ENCODE results near the gene CTXN1. TPM values are rescaled to one million over a fixed set of nuclear protein-coding genes. Genes with fewer than 3 reads are reported as not detected.
"Not testable (repeated sequence)": the region's sequence is repeated elsewhere in the genome, so short reads cannot be mapped to it uniquely, and the experiment has no call there.

Gene CTXN1
- total RNA-seq, 2 donors from 2014 or later, result 0.78 TPM; not detected in 1

DNA sequence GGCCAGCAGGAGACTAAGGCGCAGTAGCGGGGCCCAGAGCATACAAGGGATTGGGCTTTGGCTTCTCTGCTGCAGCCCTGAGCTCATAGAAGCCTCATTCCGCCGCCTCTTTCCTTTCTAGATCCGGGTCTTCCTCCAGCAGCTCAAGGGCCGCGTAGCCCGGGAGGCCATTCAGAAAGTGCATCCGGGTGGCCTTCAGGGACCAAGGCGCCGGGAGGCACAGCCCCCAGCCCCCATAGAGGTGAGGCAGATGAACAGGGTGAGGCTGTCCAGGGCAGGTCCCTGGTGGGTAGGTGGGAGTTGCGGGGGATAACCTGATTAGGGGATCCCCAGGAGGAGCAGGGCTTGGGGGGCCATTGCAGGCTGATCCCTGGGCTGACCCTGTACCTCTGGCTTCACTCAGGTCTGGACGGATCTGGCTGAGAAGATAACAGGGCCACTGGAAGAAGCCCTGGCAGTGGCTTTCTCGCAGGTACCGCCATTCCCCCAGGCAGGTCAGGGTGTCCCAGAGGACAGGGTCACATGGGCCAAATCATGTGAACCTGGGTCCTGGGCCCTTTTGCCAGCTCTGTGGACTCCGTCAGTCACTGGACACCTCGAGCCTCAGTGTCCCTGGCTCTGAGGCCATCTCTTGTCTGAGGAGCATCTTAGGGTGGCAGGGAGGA is 4.5 kb downstream of the CTXN1 start:
- Mint-ChIP-seq H3K36me3 (peaks cover 0 to 4% of the 10 kb centered on the region in 2 donors), H3K27ac (peak overlapping the region in 1 of 2 donors; percentile 67), H3K9me3 (no peaks in the 10 kb centered on the region)
- DNase-seq (ENCODE audit: low spot score in 2 of 2) (no peak), ATAC-seq (no peak)

DNA sequence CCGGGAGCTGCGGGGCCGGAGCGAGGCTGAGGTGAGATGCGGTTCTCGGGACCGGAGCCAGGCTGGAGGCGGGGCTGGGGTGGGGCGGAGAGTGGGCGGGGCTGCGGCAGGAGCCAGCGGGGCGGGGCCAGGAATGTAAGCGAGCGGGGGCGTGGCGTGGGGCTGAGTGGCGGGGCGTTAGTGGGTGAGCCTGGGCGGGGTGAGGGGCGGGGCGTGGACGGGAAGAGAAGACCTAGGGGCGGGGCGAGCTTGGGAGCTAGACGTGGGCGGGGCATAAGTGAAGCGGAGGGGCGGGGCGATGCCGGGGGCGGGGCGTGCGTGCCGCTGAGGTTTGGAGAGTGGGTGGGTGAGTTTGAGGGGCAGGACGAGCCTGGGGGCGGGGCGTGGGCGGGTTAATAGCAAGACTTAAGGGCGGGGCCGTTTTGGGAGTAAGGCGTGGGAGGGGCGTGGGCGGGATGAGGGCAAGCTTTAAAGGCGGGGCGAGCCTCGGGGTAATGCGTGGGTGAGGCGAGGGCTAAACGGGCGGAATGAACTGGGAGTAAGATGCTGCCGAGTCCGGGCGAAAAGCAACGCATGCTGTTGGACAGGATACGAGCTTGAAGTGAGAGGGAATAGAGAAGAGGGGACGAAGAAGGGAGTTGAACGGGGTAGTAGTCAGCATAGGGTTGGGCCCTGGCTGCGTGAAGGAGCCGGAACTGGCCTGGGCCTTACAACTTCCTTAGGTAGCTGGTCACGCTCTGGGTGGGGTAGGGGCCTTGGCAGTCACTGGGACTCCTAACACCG is 5.2 kb downstream of the CTXN1 start:
- peak; percentile 48 to 63 for ATAC-seq
- H3K9me3 Mint-ChIP-seq, result no peaks in the 10 kb centered on the region
- peak; percentile 93 to 96 for DNase-seq (ENCODE audit: low spot score in 2 of 2)
- H3K27ac Mint-ChIP-seq, result peak overlapping the region; percentile 67 to 73
- H3K36me3 Mint-ChIP-seq, result peaks cover 0 to 4% of the 10 kb centered on the region in 2 donors

DNA sequence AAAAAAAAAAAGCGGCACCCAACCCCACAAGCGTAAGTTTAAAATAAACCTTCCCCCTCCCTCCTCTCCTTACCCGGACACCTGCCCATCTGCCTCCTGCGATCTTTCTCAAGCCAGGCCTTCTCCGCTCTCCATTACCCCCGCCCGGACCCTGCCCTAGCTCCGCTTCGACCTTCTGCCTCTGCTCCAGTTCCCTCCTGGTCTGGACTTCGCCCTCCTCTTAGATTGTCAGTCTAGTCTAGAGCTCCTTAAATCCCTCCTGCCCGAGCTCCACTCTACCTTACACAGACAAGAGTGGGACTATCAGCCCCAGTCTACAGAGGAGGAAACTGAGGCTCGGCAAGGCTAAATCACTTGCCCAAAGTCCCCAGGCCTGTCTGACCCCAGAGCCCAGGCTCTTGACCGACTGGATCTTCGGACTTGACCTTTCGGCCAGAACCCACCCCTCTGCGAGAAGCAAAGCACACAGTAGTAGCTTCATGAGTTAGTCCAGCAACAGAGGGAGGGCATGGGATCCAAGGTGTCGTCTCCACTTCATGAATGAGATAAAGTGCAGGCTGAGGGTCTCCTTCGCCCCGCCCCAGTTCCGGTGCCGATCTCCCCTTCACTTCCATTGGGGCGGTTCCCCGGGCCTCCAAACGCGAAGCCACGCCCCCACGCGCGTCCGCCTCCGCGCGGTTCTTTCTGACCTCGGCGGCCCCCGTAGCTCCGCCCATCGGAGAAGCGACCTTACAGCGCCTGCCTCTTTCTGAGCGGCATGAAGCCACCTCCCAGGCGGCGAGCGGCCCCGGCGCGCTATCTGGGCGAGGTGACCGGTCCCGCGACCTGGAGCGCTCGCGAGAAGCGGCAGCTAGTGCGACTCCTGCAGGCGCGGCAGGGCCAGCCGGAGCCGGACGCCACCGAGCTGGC is 6.1 kb downstream of the CTXN1 start, which contains the start of gene SNAPC2:
Gene SNAPC2, plus strand, starts transcription at position 729 of the 909 bp plus-strand sequence. Its CDS starts 29 bp downstream, at position 758.
- H3K9me3 Mint-ChIP-seq, result no peaks in the 10 kb centered on the region
- DNase-seq (ENCODE audit: low spot score in 2 of 2), result peak; percentile 96 to 98
- H3K36me3 Mint-ChIP-seq, result peaks cover 0 to 4% of the 10 kb centered on the region in 2 donors
- H3K27ac Mint-ChIP-seq, result peak within 1 kb of the TSS; percentile 67 to 74
- ATAC-seq, result peak; percentile 72 to 76

DNA sequence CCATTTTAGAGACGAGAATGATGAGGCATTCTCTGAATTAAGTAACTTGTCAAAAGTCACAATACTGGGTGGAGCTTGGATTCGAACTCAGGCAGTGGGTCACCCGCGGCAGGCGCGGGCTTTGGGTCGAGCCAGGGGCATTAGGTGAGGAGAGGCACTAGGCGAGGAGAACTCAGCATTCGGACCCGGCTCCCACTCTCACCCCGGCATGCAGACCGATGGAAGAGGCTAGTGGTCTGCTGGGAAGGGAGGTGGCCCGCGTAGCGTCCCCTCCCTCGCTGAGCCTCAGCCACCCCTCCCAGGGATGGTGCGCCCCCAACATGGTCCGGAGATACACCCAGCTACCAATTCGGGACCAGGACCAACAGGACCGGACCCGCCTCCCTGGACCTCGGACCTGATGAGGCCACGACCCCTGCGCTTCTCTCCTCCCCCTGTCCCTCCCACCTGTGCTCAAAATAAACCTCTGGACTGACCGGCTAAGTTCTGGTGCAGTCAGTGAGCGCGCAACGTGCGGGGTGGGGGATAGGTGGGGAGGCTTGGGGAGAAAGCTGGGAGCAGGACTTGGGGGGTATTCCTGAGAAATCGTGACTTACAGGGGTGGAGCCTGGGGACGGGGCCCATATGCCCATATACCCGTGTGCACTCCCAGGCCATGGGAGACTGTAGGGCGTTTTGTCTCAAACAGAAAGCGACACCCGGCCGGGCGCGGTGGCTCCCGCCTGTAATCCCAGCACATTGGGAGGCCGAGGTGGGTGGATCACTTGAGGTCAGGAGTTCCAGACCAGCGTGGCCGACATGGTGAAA is 7.1 kb downstream of the CTXN1 start:
- ATAC-seq (no peak), DNase-seq (ENCODE audit: low spot score in 2 of 2) (no peak)
- H3K36me3 Mint-ChIP-seq, result peaks cover 0 to 4% of the 10 kb centered on the region in 2 donors
- no peaks in the 10 kb centered on the region for H3K9me3 Mint-ChIP-seq
- no peak overlapping the region for H3K27ac Mint-ChIP-seq

DNA sequence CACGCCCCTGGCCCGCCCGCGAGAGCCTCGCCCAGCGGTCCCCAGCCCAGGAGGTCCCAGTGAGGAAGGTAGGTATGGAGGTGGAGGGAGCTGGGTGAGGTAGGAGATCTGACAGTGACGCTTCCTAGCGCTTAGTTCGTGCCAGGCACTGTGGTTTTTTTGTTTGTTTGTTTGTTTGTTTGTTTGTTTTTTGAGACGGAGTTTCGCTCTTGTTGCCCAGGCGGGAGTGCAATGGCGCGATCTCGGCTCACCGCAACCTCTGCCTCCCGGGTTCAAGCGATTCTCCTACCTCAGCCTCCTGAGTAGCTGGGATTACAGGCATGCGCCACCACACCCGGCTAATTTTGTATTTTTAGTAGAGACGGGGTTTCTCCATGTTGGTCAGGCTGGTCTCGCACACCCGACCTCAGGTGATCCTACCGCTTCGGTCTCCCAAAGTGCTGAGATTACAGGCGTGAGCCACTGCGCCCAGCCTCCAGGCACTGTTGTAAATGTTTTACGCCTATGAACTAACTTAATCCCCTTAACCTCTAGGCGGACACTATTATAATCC is 7.8 kb downstream of the CTXN1 start:
- not testable (repeated sequence) for ATAC-seq; H3K27ac Mint-ChIP-seq; H3K9me3 Mint-ChIP-seq; H3K36me3 Mint-ChIP-seq; DNase-seq (ENCODE audit: low spot score in 2 of 2)

DNA sequence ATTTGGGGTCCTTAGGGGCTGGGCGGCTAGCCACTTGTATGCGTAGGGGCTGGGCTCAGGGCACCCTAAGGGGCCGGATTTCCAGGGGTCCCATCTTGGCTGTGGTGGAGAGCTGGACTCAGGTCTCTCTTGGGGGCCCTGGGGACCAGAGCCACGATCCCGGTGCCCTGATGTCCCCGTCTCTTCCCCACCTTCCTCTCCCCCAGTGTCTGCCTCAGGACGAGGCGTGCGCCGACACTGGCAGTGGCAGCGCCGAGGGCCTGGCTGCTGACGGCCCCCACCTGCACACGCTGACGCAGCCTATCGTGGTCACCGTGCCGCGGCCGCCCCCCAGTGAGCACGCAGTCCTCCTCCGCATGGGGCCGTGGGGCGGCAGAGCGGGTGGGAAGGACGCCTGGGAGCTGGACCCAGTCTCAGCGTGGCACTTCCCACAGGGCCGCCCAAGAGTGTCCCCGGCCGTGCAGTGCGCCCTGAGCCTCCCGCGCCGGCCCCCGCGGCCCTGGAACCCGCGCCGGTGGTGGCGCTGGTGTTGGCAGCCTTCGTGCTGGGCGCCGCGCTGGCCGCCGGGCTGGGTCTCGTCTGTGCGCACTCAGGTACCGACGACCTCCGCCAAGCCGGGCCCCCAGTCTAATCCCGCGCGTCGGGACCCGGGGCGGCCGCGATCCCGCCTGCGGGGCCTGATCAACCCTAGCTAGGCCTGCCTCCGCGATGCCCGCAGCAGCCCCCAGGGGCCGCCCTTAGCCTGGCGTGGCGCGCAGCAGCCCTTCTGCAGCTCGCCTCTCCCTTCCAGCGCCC is 8.5 kb downstream of the CTXN1 start:
- Mint-ChIP-seq H3K36me3 (peaks cover 4 to 5% of the 10 kb centered on the region in 2 donors), H3K27ac (no peak overlapping the region), H3K9me3 (no peaks in the 10 kb centered on the region)
- ATAC-seq (peak; percentile 17 to 37), DNase-seq (ENCODE audit: low spot score in 2 of 2) (peak in 1 of 2 donors; percentile 68)

DNA sequence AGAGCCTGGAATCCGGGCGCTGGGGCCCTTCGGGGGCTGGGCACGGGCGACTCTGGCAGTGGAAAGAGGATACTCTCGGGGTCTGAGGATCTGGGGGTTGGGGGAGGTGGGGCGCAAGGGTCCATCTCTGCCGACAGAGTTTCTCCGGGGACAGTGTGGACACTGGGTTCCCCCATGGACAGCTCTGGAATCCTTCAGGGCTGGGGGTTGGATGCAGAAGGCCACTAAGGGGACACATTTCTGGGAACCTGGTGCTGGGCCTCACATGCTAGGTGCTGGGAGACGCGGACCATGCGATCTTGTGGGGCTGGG is 9.0 kb downstream of the CTXN1 start:
- ATAC-seq (no peak), DNase-seq (ENCODE audit: low spot score in 2 of 2) (no peak)
- no peaks in the 10 kb centered on the region for H3K9me3 Mint-ChIP-seq
- H3K27ac Mint-ChIP-seq, result no peak overlapping the region
- peaks cover 4 to 5% of the 10 kb centered on the region in 2 donors for H3K36me3 Mint-ChIP-seq

DNA sequence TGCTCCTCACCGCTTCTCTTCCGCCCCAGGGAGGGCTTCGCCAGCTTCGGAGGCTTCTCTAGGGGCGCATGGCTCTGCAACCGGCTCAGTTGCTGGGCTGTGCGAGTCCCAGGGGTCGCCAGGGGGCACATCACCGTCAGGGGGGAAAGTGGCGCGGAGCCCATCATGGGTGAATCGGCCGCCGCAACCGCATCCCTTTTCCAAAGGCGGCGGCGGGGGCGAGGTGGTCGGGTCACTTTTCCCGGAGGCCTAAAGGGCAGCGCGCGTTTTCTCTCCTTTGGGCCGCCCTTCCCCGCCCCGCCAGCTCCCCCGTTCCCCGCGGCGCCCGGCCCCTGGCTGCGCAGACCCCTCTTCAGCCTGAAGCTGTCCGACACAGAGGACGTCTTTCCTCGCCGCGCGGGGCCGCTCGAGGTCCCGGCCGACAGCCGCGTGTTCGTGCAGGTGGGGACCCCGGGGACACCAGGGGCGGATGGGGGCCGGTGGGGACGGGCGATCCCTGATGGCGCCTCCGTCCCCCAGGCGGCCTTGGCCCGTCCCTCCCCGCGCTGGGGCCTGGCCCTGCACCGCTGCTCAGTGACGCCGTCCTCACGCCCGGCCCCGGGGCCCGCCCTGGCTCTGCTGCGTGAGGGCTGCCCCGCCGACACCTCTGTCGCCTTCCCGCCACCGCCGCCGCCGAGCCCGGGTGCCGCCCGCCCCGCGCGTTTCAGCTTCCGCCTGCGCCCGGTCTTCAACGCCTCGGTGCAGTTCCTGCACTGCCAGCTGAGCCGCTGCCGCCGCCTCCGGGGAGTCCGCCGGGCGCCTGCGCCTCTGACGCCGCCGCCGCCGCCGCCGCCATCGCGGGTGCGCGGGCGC is 9.6 kb downstream of the CTXN1 start:
- H3K36me3 Mint-ChIP-seq, result peaks cover 4 to 5% of the 10 kb centered on the region in 2 donors
- ATAC-seq, result peak; percentile 23 to 25
- H3K9me3 Mint-ChIP-seq, result no peaks in the 10 kb centered on the region
- DNase-seq (ENCODE audit: low spot score in 2 of 2), result peak in 1 of 2 donors; percentile 71
- no peak overlapping the region for H3K27ac Mint-ChIP-seq

DNA sequence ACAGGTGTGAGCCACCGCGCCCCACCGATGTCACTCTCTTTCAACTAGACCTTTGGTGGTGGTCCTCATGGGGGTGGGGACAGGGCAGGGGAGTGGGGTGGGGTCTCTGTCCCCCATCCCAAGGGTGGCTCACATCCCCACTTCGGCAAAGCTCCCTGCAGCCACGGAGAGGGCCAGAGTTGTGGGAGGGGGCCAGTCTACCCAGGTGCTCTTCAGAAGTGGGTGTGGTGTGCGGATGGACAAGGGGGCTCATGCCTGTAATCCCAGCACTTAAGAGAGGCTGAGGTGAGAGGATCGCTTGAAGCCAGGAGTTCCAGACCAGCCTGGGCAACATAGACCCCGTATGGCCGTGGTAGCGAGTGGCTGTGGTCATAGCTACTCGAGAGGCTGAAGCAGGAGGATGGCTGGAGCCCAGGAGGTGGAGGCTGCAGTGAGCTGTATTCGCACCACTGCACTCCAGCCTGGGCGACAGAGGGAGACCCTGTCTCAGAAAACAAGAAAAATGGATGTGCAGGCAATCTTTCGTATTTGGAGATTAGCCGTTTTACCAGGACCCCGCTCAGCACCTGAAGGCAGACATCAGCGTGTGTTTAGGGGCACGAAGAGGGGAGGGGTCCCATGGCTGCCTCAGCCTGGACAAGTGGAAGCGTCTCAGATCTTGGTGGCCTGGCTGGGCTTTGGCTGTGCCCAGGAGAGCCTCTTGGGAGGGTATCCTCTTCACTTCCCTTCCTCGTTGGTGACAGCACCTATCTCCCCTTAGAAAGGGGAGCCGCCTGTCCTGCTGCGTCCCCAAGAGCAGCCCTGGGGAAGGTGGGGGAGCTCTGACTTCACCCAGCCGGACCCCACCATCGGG is 10.5 kb downstream of the CTXN1 start:
- H3K27ac Mint-ChIP-seq, result no peak overlapping the region
- H3K36me3 Mint-ChIP-seq, result peaks cover 4 to 5% of the 10 kb centered on the region in 2 donors
- DNase-seq (ENCODE audit: low spot score in 2 of 2) (no peak), ATAC-seq (no peak)
- no peaks in the 10 kb centered on the region for H3K9me3 Mint-ChIP-seq

DNA sequence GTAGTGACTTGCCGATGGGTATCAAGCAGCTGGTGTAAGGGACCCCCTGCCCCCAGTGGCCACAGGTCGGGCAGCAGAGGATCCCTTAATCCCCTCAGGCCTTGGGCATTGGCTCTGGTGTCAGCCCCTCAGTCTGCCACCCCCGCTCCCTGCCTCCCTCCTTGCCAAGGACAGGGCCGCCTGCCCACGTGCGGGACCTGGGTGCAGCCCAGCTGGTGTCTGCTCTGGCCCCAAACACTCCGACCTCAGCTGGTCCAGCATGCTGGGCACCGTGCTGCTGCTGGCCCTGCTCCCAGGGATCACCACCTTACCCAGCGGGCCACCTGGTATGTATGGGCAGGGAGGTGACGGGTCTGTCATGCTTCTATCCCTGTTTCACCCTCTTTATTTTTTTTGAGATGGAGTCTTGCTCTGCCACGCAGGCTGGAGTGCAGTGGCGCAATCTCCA is 11.3 kb downstream of the CTXN1 start, which contains the start of gene TGFBR3L:
Gene TGFBR3L, plus strand, starts transcription at position 233 of the 448 bp plus-strand sequence.
- ATAC-seq, result no peak

DNA sequence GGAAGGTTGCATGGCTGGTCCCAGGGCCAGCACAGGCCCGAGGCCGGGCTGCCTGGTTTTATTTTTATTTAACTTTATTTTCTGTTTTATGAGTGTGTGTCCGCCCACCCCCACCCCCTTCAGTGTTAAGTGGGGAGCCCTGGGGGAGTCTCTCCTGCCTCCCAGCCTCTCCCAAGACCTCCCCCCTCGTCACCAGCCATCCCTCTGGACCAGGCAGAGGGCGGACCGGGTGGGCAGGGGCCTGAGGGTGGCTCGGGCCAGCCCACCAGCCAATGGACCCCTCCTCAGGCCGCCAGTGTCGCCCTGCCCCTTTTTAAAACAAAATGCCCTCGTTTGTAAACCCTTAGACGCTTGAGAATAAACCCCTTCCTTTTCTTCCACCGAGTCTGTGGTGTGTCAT is 11.8 kb downstream of the CTXN1 start:
- Mint-ChIP-seq H3K36me3 (peaks cover 0 to 5% of the 10 kb centered on the region in 2 donors), H3K27ac (no peak overlapping the region), H3K9me3 (no peaks in the 10 kb centered on the region)
- ATAC-seq (no peak), DNase-seq (ENCODE audit: low spot score in 2 of 2) (no peak)

More for the DNA sequence above, 11.3 kb downstream of the CTXN1 start, which contains the start of gene TGFBR3L:
- no peaks in the 10 kb centered on the region for H3K9me3 Mint-ChIP-seq
- DNase-seq (ENCODE audit: low spot score in 2 of 2), result no peak
- H3K36me3 Mint-ChIP-seq, result peaks cover 0 to 5% of the 10 kb centered on the region in 2 donors
- no peak within 1 kb of the TSS for H3K27ac Mint-ChIP-seq

DNA sequence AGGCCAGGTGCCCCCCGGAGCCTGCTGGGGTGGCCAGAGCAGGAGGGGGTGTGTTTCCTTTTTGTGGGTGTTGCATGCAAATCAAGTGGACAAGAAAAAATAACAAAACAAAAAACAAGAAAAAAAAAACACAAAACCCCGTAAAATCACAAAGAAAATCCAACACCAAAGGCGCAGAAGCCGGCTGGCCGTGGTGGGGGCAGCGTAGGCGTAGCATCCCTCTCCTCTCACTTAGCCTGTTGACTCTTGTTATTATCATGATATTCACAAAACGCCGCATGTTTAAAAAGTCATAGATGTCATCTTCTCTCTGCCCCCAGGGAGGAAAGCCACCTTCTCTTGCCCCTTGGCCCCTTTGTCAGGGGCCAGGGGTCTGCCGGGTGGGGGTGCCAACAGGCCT is 12.3 kb downstream of the CTXN1 start:
- no peaks in the 10 kb centered on the region for H3K9me3 Mint-ChIP-seq
- H3K36me3 Mint-ChIP-seq, result peaks cover 0 to 5% of the 10 kb centered on the region in 2 donors
- ATAC-seq (no peak), DNase-seq (ENCODE audit: low spot score in 2 of 2) (no peak)
- H3K27ac Mint-ChIP-seq, result no peak overlapping the region
